Astrocyte of the cerebellum (primary cell): ENCODE measurements around the gene ATG13.
"Not testable (repeated sequence)": the region's sequence is repeated elsewhere in the genome, so short reads cannot be mapped to it uniquely, and the experiment has no call there.

ENCODE experiments used
- DNase-seq: peaks from one replicate; pipeline ENCODE4 v3.0.0-alpha.2; 2011; ENCODE audit warnings: low read depth
- H3K4me3 ChIP-seq: 2 replicates; pipeline ENCODE4 v1.5.1; 2011; ENCODE audit warnings: mild to moderate bottlenecking, low read depth, low read length, moderate library complexity
- CTCF ChIP-seq: IDR thresholded peaks from 2 replicates; pipeline ENCODE4 v1.5.1; 2012; ENCODE audit warnings: low read length, low read depth, moderate library complexity, mild to moderate bottlenecking; ENCODE audit errors: missing control alignments
- in situ Hi-C: cut with HindIII; loops from 2 replicates; pipeline ENCODE4 v1.10.0; 2017; ENCODE audit warnings: low sequenced_read_pairs

Gene ATG13

GRCh38 chr11:46697723-46698122 lies 80.4 kb downstream of the ATG13 start:
- DNase-seq = no peak
- in situ Hi-C loops = no loop called here
- TF ChIP-seq CTCF = no peak
- no peak overlapping the region for H3K4me3 ChIP-seq

GRCh38 chr11:46698597-46698996 lies 81.2 kb downstream of the ATG13 start:
- no peak for DNase-seq
- TF ChIP-seq CTCF = no peak
- in situ Hi-C loops = no loop called here
- no peak overlapping the region for H3K4me3 ChIP-seq

GRCh38 chr11:46700241-46701077 lies 83.1 kb downstream of the ATG13 start, which contains the start of the genes ARHGAP1 and ZNF408:
Gene ARHGAP1, minus strand, starts transcription at chr11:46700619. Its CDS starts 4,512 bp downstream, at chr11:46696107.
Gene ZNF408, plus strand, starts transcription at chr11:46701031. Its CDS starts 17 bp downstream, at chr11:46701048.
- peak; percentile 98 for DNase-seq
- no peak for TF ChIP-seq CTCF
- in situ Hi-C loops = no loop called here
- H3K4me3 ChIP-seq = peak within 1 kb of the TSS; percentile 100

DNA sequence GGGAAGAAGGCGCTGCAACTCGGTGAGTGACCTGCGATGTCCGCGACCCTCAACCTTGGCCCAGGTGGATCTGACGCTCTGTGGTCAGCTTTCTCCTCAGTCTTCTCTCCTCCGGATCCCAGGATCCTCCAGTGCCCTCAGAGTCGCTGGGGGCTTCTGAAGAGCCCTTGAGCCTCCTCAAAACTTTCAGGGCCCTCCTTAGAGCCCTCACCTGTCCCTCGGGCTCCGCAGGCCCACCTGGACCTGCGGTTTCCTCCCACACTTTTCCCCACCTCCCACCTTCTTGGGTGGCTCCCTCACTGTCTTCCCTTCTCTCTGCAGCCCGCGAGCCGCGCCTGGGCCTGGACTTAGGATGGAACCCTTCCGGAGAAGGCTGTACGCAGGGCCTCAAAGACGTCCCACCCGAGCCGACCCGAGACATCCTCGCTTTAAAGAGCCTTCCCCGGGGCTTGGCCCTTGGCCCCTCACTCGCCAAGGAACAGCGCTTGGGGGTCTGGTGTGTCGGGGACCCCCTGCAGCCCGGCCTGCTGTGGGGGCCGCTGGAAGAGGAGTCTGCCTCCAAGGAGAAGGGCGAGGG lies 83.8 kb downstream of the ATG13 start:
- in situ Hi-C loops = no loop called here
- peak overlapping the region; percentile 100 for H3K4me3 ChIP-seq
- no peak for TF ChIP-seq CTCF
- no peak for DNase-seq

- DNase-seq = no peak
- no peak overlapping the region for H3K4me3 ChIP-seq
- in situ Hi-C loops = no loop called here
- TF ChIP-seq CTCF = no peak
Observed at GRCh38 chr11:46705070-46705688, 87.8 kb downstream of the ATG13 start.

DNA sequence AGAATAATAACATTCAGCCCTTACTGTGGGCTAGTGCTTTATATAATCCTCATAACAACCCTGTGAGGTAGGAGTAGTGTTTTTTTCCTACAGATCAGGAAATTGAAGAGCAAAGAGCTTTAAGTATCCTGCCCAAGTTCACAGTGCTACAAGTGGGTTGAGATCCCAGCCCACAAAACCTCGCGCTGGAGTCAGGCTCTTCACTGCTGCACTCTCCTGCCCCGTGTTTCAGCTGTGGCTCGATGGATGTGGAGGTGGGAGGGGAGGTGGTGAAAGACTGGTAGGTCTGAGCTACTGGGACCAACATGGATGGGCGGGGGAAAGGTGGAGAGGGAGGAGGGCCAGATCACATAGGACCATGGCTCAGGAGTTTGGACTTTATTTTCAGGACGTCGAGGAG lies 89.5 kb downstream of the ATG13 start:
- in situ Hi-C loops = no loop called here
- no peak for TF ChIP-seq CTCF
- H3K4me3 ChIP-seq = no peak overlapping the region
- DNase-seq = no peak

DNA sequence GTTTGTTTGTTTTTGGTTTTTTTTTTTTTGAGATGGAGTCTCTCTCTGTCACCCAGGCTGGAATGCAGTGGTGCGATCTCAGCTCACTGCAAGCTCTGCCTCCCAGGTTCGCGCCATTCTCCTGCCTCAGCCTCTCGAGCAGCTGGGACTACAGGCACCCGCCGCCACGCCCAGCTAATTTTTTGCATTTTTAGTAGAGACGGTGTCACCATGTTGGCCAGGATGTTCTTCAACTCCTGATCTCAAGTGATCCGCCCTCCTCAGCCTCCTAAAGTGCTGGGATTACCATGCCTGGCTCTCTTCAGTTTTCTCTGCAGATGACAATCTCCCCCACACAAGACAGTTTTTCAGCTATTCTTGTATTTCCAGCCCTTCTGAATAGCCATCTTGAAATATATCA lies 92.0 kb downstream of the ATG13 start:
- DNase-seq, in situ Hi-C loops, H3K4me3 ChIP-seq: not testable (repeated sequence)
